ENCODE results near the gene FARSA. TPM values are rescaled to one million over a fixed set of nuclear protein-coding genes. Genes with fewer than 3 reads are reported as not detected.

The FARSA gene
- total RNA-seq, 4 donors from 2014 or later, result 31.1 to 61.1 (median 38.2) TPM

GRCh38 chr19:12946731-12947496 lies 13.4 kb upstream of the FARSA start:
- no peak for ATAC-seq (ENCODE audit: low FRiP score)
- TF ChIP-seq CTCF (IDR thresholded peaks at IDR 0.05), result no peak
- DNase-seq (ENCODE audit: low spot score), result no peak

GRCh38 chr19:12946092-12946721 lies 12.7 kb upstream of the FARSA start:
- no peak for TF ChIP-seq CTCF (IDR thresholded peaks at IDR 0.05)
- ATAC-seq (ENCODE audit: low FRiP score), result peak; percentile 77
- no peak for DNase-seq (ENCODE audit: low spot score)

GRCh38 chr19:12945479-12946091 lies 12.1 kb upstream of the FARSA start, which contains the start of gene RAD23A:
RAD23A (plus strand) TSS chr19:12945862; CDS start chr19:12945949, 87 bp downstream.
- TF ChIP-seq CTCF (IDR thresholded peaks at IDR 0.05), result no peak
- ATAC-seq (ENCODE audit: low FRiP score), result peak; percentile 91
- peak; percentile 98 for DNase-seq (ENCODE audit: low spot score)

- DNase-seq (ENCODE audit: low spot score) (no peak), ATAC-seq (ENCODE audit: low FRiP score) (no peak)
- no peak for TF ChIP-seq CTCF (IDR thresholded peaks at IDR 0.05)
Observed at GRCh38 chr19:12944104-12944674, 10.7 kb upstream of the FARSA start.

- DNase-seq (ENCODE audit: low spot score) (no peak), ATAC-seq (ENCODE audit: low FRiP score) (no peak)
- no peak for TF ChIP-seq CTCF (IDR thresholded peaks at IDR 0.05)
Observed at GRCh38 chr19:12943437-12944044, 10.0 kb upstream of the FARSA start.

- ATAC-seq (ENCODE audit: low FRiP score), result no peak
- no peak for DNase-seq (ENCODE audit: low spot score)
- no peak for TF ChIP-seq CTCF (IDR thresholded peaks at IDR 0.05)
Observed at GRCh38 chr19:12940897-12941296, 7.4 kb upstream of the FARSA start.
